K562 (cell line): ENCODE data around the gene TKTL1. TPM values are rescaled to one million over a fixed set of nuclear protein-coding genes. Genes with fewer than 3 reads are reported as not detected.

Experiments used
- ATAC-seq: fragments of 200-7000 bp; cut with Tn5 transposase; 3 replicates; pipeline ENCODE4 v1.9.1; 2020; ENCODE audit warnings: moderate library complexity
- BruUV-seq: library from RNA; stranded (reverse); fragments of 400-500 nt; replicated peaks from 2 replicates; lab custom pipeline; 2021; lab: Mats Ljungman, UMichigan
- CTCF ChIA-PET: fragments of 300-600 bp; formaldehyde crosslinking; extraction: SDS; loops from one replicate; lab custom pipeline; 2021; ENCODE audit warnings: low intra/inter-chr PET ratio; lab: Yijun Ruan, JAX
- POLR2A ChIA-PET: fragments of 300-600, 350-650 bp; sonication (Branson Sonifier 250); formaldehyde crosslinking; extraction: SDS; loops from one replicate; lab custom pipeline; 2021; ENCODE audit warnings: antibody characterized with exemption, inconsistent platforms; lab: Yijun Ruan, JAX
- DNase-seq, 4 experiments: peaks; one replicate each; pipeline versions ENCODE4 v3.0.0 to v3.0.0-alpha.2; 2011 to 2018; ENCODE audit warnings: low spot score in 3 of 4, mixed read lengths in 3 of 4; ENCODE audit errors: extremely low read depth in 1 of 4
- FAIRE-seq: peaks from 2 replicates; lab custom pipeline; 2011; peaks lifted over from hg19 to GRCh38; lab: Jason Lieb, UNC
- H2AFZ ChIP-seq: 2 replicates; pipeline ENCODE4 v1.6.0; 2011; ENCODE audit warnings: low read depth, low read length, control low read depth, inconsistent platforms
- H3K27ac ChIP-seq: fragments of 200-600 bp; 3 replicates; pipeline ENCODE4 v1.8.0; 2011; ENCODE audit warnings: low read depth, mild to moderate bottlenecking, control low read depth, inconsistent platforms, low read length, moderate library complexity, mixed read lengths; ENCODE audit errors: extremely low read depth
- H3K27me3 ChIP-seq, 2 experiments: fragments of 300-600 bp in 1 of 2; 2 replicates in 1 of 2; 3 replicates in 1 of 2; pipeline versions ENCODE4 v1.6.0 to v1.8.0; 2011; ENCODE audit warnings: inconsistent platforms in 2 of 2, low read length in 2 of 2, mild to moderate bottlenecking in 1 of 2, mixed read lengths in 1 of 2, moderate library complexity in 1 of 2; ENCODE audit not compliant: control insufficient read depth in 2 of 2, insufficient read depth in 2 of 2
- H3K36me3 ChIP-seq: fragments of 300-600 bp; 3 replicates; pipeline ENCODE4 v1.8.0; 2011; ENCODE audit warnings: mild to moderate bottlenecking, low read length, inconsistent platforms; ENCODE audit not compliant: control insufficient read depth, insufficient read depth
- H3K4me1 ChIP-seq, 2 experiments: fragments of 200-600 bp in 1 of 2; replicated peaks in 1 of 2; 2 replicates in 1 of 2; 3 replicates in 1 of 2; pipeline versions ENCODE4 v1.5.1 to v1.8.0; 2011; ENCODE audit warnings: inconsistent platforms in 2 of 2, low read length in 2 of 2, mild to moderate bottlenecking in 1 of 2, mixed read lengths in 1 of 2, moderate library complexity in 1 of 2; ENCODE audit not compliant: control insufficient read depth in 2 of 2, insufficient read depth in 2 of 2
- H3K4me2 ChIP-seq: 2 replicates; pipeline ENCODE4 v1.6.1; 2011; ENCODE audit warnings: low read length, control low read depth, inconsistent platforms, mixed read lengths; ENCODE audit not compliant: insufficient read depth
- H3K4me3 ChIP-seq: fragments of 200-600 bp; sonication (generic), shearing (Covaris generic); 2 replicates; pipeline ENCODE4 v1.5.1; 2016; ENCODE audit warnings: control low read depth, inconsistent platforms
- H3K79me2 ChIP-seq: fragments of 200-600 bp; 3 replicates; pipeline ENCODE4 v1.8.0; 2011; ENCODE audit warnings: low read length, inconsistent platforms; ENCODE audit not compliant: control insufficient read depth, insufficient read depth
- H3K9ac ChIP-seq, 2 experiments: 2 replicates each; pipeline versions ENCODE4 v1.6.0 to v1.6.1; 2011; ENCODE audit warnings: low read depth in 2 of 2, low read length in 2 of 2, control low read depth in 1 of 2, inconsistent platforms in 1 of 2, mild to moderate bottlenecking in 1 of 2, mixed read lengths in 1 of 2; ENCODE audit not compliant: insufficient read depth in 1 of 2
- H3K9me1 ChIP-seq: one replicate; pipeline ENCODE4 v1.6.0; 2011; ENCODE audit warnings: inconsistent platforms, mild to moderate bottlenecking, low read length, moderate library complexity; ENCODE audit not compliant: control insufficient read depth, insufficient read depth
- H3K9me3 ChIP-seq: replicated peaks from 2 replicates; pipeline ENCODE4 v1.5.1; 2011; ENCODE audit warnings: low read depth, low read length, inconsistent platforms; ENCODE audit not compliant: control insufficient read depth, insufficient read depth
- H4K20me1 ChIP-seq: replicated peaks from 2 replicates; pipeline ENCODE4 v1.6.1; 2011; ENCODE audit warnings: low read length, inconsistent platforms, mixed read lengths; ENCODE audit not compliant: control insufficient read depth, insufficient read depth
- CREB3 ChIP-seq: fragments of 450-650 bp; conservative IDR thresholded peaks from 2 replicates; pipeline ENCODE4 v1.6.1; 2016; ENCODE audit warnings: missing genetic modification characterization, low read depth, mild to moderate bottlenecking, missing compliant biosample characterization, moderate library complexity
- KHSRP ChIP-seq: fragments of 450-650 bp; IDR thresholded peaks from 2 replicates; pipeline ENCODE4 v1.6.1; 2017
- NR2C2 ChIP-seq, 2 experiments: fragments of 200-800 bp in 1 of 2; sonication (Bioruptor generic) in 1 of 2; sonication (generic) in 1 of 2; formaldehyde crosslinking in 1 of 2; IDR thresholded peaks; 2 replicates each; pipeline versions ENCODE4 v1.6.1 to v1.8.0; 2016 to 2022; ENCODE audit warnings: mild to moderate bottlenecking in 1 of 2, missing compliant biosample characterization in 1 of 2, missing genetic modification characterization in 1 of 2, missing genetic modification reagents in 1 of 2
- RBM34 ChIP-seq: fragments of 200-400 bp; formaldehyde crosslinking; IDR thresholded peaks from 2 replicates; pipeline ENCODE4 v1.6.1; 2018; ENCODE audit warnings: low read length, borderline replicate concordance; ENCODE audit not compliant: insufficient read depth
- THAP7 ChIP-seq: fragments of 250-450 bp; sonication (Bioruptor Pico); IDR thresholded peaks from 2 replicates; pipeline ENCODE4 v1.5.0; 2021
- THRA ChIP-seq: fragments of 450-650 bp; IDR thresholded peaks from 2 replicates; pipeline ENCODE4 v1.6.1; 2017; ENCODE audit warnings: mild to moderate bottlenecking, moderate library complexity
- ZNF121 ChIP-seq: sonication (generic); formaldehyde crosslinking; conservative IDR thresholded peaks from 2 replicates; pipeline ENCODE4 v1.8.0; 2022; ENCODE audit warnings: missing genetic modification reagents
- ZNF445 ChIP-seq: fragments of 250-450 bp; sonication (Bioruptor Pico); IDR thresholded peaks from 2 replicates; pipeline ENCODE4 v1.4.0; 2020; ENCODE audit warnings: low read depth, mild to moderate bottlenecking, moderate library complexity
- WGBS: fragments of 100-300 bp; shearing (Covaris generic); methylation state at CpG from one replicate; pipeline ENCODE4 v1.1.6; 2016; ENCODE audit warnings: low coverage, mixed read lengths; ENCODE audit not compliant: insufficient coverage; ENCODE audit errors: missing lambda C conversion rate; 5-methylcytosine and 5-hydroxymethylcytosine counted together
- in situ Hi-C: fragments of 300-500 bp; cut with MboI; formaldehyde crosslinking; loops from 4 replicates; pipeline ENCODE4 v1.15.0; 2018; ENCODE audit warnings: inconsistent platforms, mixed read lengths
- intact Hi-C: fragments of 100-400 bp; cut with micrococcal nuclease; formaldehyde crosslinking; loops from 2 replicates; pipeline ENCODE4 v1.14.2; 2022
- polyA plus RNA-seq, 8 experiments: library from polyadenylated mRNA; depleted of rRNA in 4 of 8; stranded (reverse) in 5 of 8; unstranded in 3 of 8; fragments of >200 nt; fragmentation: Nextera tagmentation in 2 of 8; fragmentation: Illumina TruSeq in 1 of 8; extraction: Ambion mirVana in 2 of 8; extraction: Trizol in 1 of 8; gene quantifications; 2 replicates each; pipeline versions ENCODE4 v1.2.1 to v1.2.3, GENCODE V29; 2011 to 2014; ENCODE audit warnings: inconsistent platforms in 1 of 8, missing spikeins in 1 of 8
- total RNA-seq, 7 experiments: library from RNA; depleted of rRNA in 6 of 7; stranded (reverse); fragments of >200 nt in 6 of 7; fragmentation: Illumina TruSeq in 2 of 7; extraction: Trizol in 2 of 7; gene quantifications; 2 replicates each; pipeline versions ENCODE4 v1.2.1 to v1.2.3, GENCODE V29; 2011 to 2021; ENCODE audit warnings: low replicate concordance in 1 of 7

Gene TKTL1
- total and polyA plus RNA-seq, 9 of the 15 experiments (the other 6 are each of a cell fraction or from before 2014, with no cell fraction given): 0.18 to 0.71 (median 0.38) TPM

GRCh38 chrX:154375156-154375504, 79.5 kb downstream of the TKTL1 start:
- ChIA-PET POLR2A (interaction anchor here (0.5 to 0.6 kb wide), 2 partner anchors 9 to 406 kb away, joined by 3 read pairs; no protein-coding TSS in a partner anchor), CTCF (interaction anchor here (0.6 to 4.5 kb wide), 2 partner anchors 159 to 166 kb away, joined by 3 to 63 read pairs; no protein-coding TSS in a partner anchor)
- Histone ChIP-seq H3K27ac (peak overlapping the region; percentile 50; the same call in 1 of the 3 replicates), H3K27me3 (no peaks in the 10 kb centered on the region), H3K79me2 (peaks cover 23% of the 10 kb centered on the region), H3K9me1 (no peaks in the 10 kb centered on the region), H4K20me1 (no peaks in the 10 kb centered on the region), H2AFZ (peak overlapping the region; percentile 66; the same call in 1 of the 2 replicates), H3K4me3 (peak overlapping the region; percentile 8; the same call in 1 of the 2 replicates), H3K4me1 (peaks cover 14 to 71% of the 10 kb centered on the region in 2 experiments; a peak in 4 of 5 replicates), H3K36me3 (peaks cover 2% of the 10 kb centered on the region; the same call in 2 of the 3 replicates), H3K9ac (peak overlapping the region; percentile 48 to 77; a peak in 3 of 4 replicates), H3K4me2 (peak overlapping the region; percentile 46; the same call in 1 of the 2 replicates), H3K9me3 (no peaks in the 10 kb centered on the region)
- in situ Hi-C loops: loop anchor here (10.0 kb wide), 1 partner anchor 160 kb away; no protein-coding TSS in a partner anchor
- BruUV-seq: no TSS peak
- DNase-seq (no peak), FAIRE-seq (peak; percentile 35), ATAC-seq (no peak)
- WGBS: 44% methylated on average over 8 of the region's 10 CpGs
- TF ChIP-seq ZNF121 (CRISPR knock-in tag) (peak; percentile 28; the same call in 1 of the 2 replicates), THRA (no peak)
- intact Hi-C loops: loop anchor here (10.0 kb wide), 1 partner anchor 120 kb away; the partner anchor contains the start of gene SLC10A3

GRCh38 chrX:154376774-154377173, 81.2 kb downstream of the TKTL1 start:
- in situ Hi-C loops (loop anchor here (10.0 kb wide), 1 partner anchor 158 kb away; no protein-coding TSS in a partner anchor), intact Hi-C loops (loop anchor here (10.0 kb wide), 1 partner anchor 118 kb away; the partner anchor contains the start of gene SLC10A3)
- WGBS: 80% methylated on average over 1 of the region's 3 CpGs
- Histone ChIP-seq H3K9me3 (no peaks in the 10 kb centered on the region), H3K79me2 (peaks cover 26% of the 10 kb centered on the region), H3K9me1 (no peaks in the 10 kb centered on the region), H3K36me3 (peaks cover 18% of the 10 kb centered on the region; the same call in 2 of the 3 replicates), H3K27me3 (no peaks in the 10 kb centered on the region), H3K27ac (no peak overlapping the region), H3K9ac (no peak overlapping the region; a peak in 1 of 4 replicates), H2AFZ (no peak overlapping the region), H3K4me2 (no peak overlapping the region)
- ATAC-seq (no peak), DNase-seq (no peak), FAIRE-seq (no peak)
- POLR2A ChIA-PET: interaction anchor here (1.5 kb wide), 1 partner anchor 14 kb away, joined by 3 read pairs; no protein-coding TSS in a partner anchor
- BruUV-seq: no TSS peak
- no peak for TF ChIP-seq CREB3
- no peak for TF ChIP-seq NR2C2 (CRISPR knock-in tag; IDR thresholded peaks at IDR 0.05)
- no peak for TF ChIP-seq NR2C2 (tag; IDR thresholded peaks at IDR 0.05)
- no peak for TF ChIP-seq RBM34
- no peak for TF ChIP-seq ZNF445 (CRISPR knock-in tag)
- no peak for TF ChIP-seq THAP7
- no peak for TF ChIP-seq KHSRP
- TF ChIP-seq, all 486 proteins: peak for 0
- CTCF ChIA-PET: no interaction called here
- Histone ChIP-seq H3K4me3 (no peak overlapping the region), H3K4me1 (peaks cover 23 to 66% of the 10 kb centered on the region in 2 experiments), H4K20me1 (no peaks in the 10 kb centered on the region)
